DMS114 treated with DMSO at 0.1 percent for 48 hours (cell line): Measurements from ENCODE around the gene LRRC49.
A peak's percentile ranks its signal among the peaks of the same experiment; 100 is the strongest.
"Not testable (repeated sequence)": the region's sequence is repeated elsewhere in the genome, so short reads cannot be mapped to it uniquely, and the experiment has no call there.

Experiments used
- DNase-seq: peaks from one replicate; lab custom pipeline; 2025; ENCODE audit not compliant: unreplicated experiment; lab: John Stamatoyannopoulos, UW

The LRRC49 gene, protein sequence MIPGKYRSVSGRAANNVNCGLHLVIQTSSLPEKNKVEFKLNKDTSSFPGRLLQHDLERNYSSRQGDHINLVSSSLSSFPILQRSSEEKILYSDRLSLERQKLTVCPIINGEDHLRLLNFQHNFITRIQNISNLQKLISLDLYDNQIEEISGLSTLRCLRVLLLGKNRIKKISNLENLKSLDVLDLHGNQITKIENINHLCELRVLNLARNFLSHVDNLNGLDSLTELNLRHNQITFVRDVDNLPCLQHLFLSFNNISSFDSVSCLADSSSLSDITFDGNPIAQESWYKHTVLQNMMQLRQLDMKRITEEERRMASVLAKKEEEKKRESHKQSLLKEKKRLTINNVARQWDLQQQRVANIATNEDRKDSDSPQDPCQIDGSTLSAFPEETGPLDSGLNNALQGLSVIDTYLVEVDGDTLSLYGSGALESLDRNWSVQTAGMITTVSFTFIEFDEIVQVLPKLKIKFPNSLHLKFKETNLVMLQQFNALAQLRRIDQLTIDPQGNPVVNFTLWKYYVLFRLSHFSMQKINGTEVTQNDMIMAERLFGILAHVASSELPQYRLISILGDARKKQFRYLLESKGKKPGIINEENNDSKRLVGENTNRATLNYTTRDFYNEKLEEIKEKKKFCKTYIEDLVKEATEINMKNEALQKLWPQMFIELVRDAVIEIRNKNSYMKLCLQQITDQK

DNA sequence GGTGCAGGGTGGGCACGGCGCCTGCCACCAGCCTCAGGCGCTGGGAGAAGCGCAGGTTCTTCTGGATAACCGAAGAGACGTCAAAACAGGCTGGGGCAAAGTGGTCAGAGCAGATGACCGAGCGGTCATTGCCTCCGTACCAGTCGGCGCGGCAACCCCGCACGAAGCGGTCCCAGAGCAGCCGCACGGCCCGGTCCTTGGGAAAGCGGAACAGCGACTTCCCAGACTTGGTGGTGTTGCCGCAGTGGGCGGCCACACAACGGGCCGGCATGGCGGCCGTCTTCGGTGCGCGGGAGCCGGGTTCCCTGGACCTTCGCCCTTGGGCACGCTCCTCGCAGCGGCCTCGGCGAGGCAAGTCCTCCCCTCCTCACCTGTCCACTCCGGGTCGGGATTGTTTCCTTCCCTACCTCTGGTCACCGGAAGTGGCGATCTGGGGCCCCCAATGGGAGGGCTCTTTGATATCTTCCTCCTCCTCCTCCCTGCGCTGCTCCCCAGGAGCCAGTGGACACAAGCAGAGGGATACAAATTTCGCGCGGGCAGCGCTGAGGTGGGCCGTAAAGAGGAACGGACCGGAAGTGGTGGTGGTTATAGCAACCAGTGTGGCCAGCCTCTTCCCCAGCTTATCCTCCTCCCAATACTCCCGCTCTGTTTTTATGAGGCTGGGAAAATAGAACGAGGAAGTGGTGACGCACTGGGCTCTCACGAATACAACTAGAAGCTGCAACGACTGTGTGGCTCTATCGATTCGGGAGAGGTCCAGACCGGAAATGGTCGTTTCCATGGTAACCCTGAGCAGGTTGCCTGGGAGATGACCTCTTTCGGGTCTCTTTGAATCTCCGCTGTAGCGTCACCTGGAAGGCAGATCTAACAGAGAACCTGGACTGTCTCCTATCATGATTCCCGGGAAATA, at the start of gene LRRC49, which contains the start of gene THAP10:
Gene LRRC49, plus strand, starts transcription at position 825 of the 910 bp plus-strand sequence. Its CDS starts 69 bp downstream, at position 894.
Gene THAP10, minus strand, starts transcription at position 432 of the 910 bp plus-strand sequence. Its CDS starts 161 bp downstream, at position 271.
- peak; percentile 98 for DNase-seq

DNA sequence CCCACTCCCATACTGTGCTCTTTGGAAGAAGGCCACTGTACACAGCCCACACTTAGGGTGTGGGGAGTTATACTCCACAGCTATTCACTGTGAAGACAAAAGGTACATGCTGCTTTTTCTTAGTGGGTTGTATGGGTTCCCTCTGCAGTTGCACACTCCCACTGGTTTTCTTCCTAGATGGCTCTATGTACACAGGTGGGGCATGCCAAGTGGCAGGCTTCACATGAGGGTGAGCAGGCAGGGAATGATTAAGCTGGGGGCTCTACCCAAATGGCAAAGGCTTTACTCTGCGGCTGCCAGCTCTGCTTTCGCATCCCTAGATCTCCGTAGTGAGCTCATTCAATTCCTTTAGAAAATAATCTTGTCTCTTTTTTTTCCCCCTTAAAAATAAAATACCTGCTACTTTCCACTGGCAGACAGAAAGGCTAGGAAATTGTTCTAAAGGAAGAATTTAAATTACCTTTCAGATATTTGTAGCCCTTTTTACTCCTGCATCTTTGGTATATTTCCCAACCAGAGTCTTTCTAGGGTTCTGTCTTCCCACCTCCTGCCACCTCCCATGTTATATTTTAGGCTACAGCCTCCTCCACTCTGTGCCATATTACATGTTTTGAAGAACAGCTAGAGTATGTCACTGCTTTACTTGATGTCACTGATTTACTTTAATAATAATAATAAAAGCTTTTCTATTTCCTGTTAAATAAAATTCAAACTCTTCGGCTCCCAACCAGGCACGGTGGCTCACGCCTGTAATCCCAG, 46.8 kb upstream of the LRRC49 start:
- no peak for DNase-seq

DNA sequence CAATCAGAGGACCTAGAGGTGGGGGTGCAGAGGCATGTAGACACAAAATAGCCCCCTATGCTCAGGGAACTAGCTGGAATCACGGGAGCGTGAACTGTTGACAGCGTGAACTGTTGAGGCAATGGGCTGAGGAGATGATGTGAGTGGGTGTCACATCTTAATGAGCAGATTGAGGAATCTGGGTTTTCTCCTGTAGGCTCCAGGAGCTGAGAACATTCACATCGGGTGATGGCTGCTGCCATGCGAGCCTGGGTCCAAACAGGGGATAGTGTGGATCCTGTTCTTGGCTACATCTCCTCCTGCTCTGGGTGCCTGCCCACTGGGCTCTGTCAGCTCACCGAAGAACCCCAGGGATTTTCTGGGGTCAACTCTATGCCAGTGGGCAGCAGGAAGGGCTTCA, 40.7 kb upstream of the LRRC49 start:
- DNase-seq: no peak

DNA sequence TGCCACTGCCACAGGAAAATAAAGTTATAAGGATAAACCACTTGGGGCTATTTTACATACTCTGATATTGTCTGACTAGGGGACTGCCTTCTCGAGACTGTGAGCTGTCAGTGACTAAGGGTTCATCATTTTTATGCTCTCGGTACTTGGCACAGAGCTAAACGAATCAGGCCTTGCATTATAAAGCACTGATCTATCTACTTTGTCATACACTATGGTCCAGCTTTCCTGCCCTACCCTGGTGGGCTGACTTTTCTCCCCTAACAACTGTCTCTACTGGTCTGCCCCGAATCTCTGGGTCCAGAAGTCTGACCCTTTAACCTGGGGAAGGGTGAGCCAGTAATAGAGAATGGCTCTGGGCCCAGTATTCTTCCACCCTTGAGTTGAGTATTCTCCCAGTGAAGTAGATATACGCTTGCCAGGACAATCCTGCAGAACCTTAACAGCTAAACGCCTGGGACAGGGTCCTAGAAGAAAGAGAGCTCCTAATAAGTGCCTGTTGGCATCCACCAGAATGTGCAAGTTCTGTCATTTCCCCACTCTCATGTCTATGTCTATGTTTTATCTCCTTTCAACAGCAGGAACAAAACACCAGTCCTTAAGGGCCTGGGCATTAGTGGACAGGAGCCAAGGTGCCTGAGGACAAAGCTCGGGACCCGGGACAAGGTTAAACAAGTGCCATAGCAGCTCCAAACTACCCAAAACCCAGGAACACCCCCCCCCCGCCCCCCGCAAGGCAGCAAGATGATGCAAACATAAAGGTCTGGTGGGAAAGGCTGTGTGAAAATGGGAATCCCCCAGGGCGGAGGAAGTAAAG, 39.9 kb upstream of the LRRC49 start:
- no peak for DNase-seq

DNA sequence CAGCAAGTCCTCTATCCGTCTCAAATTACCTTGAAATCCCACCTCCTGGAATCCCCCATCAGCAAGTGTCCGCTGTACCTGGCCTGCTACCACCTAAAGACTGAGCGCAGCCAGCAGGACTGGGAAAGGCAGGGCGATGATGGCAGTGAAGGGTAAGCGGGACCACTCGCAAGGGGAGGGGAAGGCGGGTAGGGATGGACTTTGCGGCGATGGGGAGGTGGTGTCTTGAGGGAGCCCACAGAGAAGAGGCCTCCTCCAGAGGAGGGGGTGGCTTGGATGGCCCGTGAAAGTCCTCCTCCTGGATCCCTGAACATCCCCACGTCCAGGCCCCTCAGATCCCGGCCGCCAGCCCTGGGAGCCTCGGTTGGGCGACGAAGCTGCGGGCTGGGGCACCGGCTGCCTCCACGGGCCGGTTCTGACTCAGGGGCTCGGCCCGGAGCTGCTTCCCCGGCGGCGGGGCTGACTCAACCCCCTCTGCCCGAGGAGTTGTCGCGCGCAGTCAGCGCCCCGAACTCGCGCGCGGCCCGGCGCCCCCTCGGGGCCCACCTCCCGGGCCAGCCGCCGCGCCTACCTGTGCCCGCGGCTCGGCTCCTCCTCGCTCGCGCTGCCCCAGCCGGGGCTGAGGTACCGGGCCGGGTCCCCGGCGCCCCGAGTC, 39.2 kb upstream of the LRRC49 start:
- DNase-seq: no peak

DNA sequence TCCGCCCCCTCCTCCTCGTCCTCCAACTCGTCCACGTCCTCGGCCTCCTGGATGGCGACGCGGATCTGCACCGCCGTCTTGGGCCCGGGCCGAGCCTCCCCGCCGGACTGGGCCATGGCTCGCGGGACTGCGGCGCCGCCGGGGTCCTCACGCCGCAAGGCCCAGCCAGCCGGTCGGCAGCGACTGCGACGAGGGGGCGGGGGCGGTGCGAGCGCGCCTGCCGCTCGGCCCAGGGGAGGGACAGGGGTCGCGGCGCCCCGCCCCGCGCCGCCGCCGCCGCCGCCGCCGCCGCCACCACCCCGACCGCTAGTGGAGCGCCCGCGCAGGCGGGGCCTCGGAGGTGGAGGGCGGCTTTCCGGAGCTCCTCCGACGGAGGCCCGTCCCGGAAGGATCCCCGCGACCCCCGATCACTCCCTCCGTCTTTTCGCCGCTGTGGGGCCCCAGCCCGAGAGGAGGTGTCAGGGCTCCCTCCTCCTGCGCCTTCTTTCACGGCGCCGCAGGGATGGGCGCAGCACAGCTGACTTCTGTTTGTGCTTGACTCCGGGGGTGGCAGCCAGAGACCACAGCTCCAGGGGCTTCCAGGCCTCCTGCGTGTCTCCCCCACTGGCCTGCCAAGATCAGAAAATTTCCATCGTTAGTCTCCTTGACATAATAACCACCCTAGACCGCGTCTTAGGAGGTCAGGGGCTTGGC, 38.5 kb upstream of the LRRC49 start, which contains the start of gene LARP6:
Gene LARP6, minus strand, starts transcription at position 185 of the 693 bp plus-strand sequence. Its CDS starts 69 bp downstream, at position 116.
- peak; percentile 16 for DNase-seq

DNA sequence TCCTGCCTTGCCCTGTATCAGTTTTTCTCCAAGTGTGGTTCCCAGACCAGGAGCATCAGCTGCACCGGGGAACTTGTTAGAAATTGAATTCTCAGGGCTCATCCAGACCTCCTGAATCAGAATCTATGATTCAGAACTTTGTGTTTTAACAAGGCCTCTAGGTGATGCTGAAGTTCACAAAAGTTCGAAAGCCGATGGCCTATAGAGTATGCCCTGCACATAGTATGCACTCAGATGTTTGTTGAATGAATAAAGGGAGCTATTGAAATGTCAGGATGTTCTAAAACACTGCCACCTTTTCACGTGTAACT, 38.0 kb upstream of the LRRC49 start:
- no peak for DNase-seq

DNA sequence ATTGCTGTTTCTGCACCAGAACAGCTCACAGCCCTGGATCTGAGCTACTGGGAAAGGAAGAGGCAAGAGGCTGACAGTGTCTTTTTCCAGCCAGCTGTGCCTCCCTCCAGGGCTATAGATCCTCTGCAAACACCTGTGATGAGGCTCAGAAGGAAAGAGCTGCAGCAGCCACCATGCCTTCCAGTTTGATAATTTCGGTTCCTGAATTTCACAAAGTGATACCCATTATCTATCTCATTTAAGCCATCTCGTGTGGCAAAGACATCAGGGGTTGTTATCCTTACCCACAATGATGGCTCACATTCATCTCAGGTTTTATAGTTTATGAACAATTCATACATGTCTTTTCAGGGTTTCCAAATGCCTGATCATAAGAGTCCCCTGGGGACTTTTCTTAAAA, 36.9 kb upstream of the LRRC49 start:
- no peak for DNase-seq

DNA sequence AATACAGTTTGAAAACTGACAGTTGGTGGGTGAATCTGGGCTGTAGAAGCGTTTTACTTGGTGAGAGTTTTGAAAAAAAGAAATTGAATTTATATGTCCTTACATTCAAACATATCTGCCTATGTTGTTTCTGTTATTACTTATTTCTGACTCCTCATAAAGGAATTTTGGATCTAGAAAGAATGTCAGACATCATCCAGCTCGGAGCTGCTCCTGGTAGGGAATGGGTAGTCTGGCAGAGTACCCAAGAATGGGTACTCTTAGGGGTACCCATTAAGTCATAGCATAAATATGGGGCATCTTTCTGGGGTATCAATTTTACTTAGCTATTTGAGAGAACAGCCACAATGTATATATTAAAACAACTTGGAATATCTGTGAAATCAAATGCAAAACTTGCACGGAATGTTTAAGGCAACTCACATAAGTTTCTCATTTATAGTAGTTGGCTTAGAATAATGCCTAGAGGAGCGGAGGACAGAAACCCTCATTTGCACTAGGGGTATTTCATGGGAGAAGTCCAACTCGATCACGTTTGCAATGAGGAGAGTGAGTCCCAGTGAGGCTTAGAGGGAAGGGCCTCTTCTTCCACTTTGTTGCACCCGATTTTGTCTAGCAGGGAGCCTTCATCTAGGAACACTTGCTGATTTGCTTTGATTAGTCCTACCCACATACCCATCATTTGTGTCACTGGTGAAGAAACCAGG, 36.3 kb upstream of the LRRC49 start:
- no peak for DNase-seq

DNA sequence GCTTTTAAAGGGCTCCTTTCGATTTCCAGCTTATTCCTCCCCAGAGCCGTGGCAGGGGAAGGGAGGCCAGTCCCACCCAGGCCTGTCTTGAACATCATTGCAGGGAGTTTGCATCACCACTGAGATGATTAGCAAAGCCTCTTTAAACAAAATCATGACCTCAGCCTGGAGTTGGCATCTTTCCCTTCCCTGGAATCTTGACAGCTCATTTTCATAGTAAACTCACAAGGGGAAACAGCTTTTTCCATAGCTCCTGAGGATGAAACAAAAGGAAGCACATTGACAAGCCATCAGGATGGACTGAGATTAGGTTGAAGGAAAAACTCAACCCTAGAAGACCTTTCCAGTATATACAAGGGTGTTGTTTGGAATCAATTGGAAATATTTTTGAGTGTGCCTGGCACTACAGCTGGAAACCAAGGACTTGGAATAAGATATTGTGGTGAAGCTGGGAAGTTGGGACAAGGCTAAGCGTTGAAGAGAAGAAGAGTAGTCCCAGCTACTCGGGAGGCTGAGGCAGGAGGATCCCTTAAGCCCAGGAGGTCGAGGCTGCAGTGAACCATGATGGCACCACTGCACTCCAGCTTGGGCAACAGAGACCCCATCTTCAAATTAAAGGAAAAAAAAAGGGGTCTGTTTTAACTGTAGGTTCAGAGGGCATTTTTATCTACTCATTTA, 35.6 kb upstream of the LRRC49 start:
- no peak for DNase-seq

DNA sequence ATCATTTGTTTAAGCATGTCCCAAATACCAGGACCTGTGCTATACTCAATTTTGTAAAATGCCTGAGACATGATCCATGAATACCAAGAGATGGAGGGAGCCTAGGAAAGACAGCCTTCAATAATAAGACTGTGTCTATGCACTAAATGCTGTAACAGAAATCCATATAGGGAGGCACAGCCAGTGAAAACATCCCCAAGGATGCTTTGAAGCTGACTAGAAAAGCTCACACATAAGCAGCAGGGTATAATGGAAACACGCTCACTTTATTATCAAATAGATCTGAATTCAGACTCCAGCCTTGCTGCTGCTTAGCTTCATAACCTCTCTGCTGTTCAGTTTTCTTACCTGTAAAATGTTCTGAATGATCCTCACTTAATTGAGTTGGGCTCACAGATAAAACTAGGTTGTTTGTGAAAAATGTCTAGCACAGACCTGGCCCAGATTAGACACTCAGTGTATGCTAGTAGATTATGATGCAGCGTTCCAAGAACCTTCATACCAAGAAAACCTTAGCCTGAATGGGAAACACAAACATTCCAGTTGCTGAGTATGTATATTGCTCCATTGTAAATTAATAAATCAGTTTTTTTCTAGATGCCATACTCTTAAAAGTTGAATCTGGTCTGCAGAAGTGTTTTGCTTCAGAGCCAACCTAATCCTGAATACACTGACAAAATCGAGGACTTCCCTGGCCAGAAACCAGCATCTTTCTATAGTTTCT, 34.9 kb upstream of the LRRC49 start:
- no peak for DNase-seq

DNA sequence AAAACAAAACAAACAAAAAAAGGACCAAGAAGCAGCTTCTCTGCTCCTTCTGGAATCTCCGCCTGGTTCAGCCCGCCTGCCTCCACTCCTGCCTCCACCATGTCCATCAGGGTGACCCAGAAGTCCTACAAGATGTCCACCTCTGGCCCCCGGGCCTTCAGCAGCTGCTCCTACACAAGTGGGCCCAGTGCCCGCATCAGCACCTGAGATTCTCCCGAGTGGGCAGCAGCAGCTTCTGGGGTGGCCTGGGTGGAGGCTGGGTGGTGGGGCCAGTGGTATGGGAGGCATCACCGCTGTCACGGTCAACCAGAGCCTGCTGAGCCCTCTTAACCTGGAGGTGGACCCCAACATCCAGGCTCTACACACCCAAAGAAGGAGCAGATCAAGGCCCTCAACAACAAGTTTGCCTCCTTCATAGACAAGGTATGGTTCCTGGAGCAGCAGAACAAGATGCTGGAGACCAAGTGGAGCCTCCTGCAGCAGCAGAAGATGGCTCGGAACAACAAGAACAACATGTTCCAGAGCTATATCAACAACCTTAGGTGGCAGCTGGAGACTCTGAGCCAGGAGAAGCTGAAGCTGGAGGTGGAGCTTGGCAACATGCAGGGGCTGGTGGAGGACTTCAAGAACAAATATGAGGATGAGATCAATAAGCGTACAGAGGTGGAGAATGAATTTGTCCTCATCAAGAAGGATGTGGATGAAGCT, 33.9 kb upstream of the LRRC49 start:
- not testable (repeated sequence) for DNase-seq

DNA sequence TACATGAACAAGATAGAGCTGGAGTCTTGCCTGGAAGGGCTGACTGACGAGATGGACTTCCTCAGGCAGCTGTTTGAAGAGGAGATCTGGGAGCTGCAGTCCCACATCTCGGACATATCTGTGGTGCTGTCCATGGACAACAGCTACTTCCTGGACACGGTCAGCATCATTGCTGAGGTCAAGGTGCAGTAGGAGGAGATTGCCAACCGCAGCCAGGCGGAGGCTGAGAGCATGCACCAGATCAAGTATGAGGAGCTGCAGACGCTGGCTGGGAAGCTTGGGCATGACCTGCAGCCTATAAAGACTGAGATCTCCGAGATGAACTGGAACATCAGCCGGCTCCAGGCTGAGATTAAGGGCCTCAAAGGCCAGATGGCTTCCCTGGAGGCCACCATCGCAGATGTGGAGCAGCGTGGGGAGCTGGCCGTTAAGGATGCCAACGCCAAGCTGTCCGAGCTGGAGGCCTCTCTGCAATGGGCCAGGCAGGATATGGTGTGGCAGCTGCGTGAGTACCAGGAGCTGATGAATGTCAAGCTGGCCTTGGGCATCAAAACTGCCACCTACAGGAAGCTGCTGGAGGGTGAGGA, 33.2 kb upstream of the LRRC49 start:
- DNase-seq: no peak

DNA sequence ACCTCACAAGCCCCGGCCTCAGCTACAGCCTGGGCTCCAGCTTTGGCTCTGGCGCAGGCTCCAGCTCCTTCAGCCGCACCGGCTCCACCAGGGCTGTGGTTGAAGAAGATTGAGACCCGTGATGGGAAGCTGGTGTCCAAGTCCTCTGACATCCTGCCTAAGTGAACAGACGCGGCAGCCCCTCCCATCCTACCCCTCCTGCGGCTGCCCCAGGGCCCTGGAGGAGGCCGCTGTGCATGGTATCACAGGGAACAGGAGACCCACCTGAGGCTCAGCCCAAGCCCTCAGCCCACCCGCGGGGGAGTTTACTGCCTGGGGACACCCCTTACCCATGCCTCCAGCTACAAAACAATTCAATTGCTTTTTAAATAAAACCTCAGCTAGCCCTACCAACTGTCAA, 32.6 kb upstream of the LRRC49 start:
- DNase-seq: no peak

DNA sequence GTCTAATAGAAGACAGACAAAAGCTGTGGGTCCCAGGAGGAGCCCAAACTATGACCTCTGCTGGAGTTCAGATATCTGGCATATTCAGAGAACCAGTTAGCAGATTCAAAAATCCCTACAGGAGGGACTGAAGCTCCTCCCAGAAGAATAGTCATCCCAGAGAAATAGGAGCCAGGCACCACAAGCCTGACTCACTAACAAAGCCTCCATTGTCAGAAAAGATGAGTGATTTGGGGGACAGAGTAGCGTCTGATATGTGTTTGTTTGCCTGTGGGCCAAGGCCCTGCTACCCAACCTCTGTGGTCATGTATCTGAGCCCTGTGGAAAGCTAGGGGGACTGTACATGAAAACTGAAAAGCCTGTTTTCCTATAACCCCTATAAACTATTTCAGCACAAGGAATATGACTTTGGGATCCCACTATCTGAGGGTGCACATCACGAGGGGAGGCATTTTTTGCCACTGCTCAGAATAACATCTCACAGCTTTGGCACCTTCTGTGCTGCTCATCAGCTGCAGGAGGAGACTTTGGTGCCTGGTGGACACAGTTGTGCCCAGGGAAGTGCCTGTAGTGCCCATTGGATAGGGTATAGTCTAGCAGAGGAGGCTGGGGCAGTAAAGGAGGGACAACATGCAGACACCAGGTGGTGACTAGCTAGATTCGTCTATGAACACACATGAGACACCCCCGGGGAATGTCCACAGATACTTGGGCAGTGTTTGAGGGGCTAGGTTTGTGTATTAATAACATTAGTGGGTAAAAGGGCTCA, 29.0 kb upstream of the LRRC49 start:
- DNase-seq: no peak
